ENCODE data around the gene REXO1. TPM values are rescaled to one million over a fixed set of nuclear protein-coding genes. Genes with fewer than 3 reads are reported as not detected.

Gene REXO1
- total and polyA plus RNA-seq, 2 experiments from 2014 or later = 19.2 to 39.7 TPM

DNA sequence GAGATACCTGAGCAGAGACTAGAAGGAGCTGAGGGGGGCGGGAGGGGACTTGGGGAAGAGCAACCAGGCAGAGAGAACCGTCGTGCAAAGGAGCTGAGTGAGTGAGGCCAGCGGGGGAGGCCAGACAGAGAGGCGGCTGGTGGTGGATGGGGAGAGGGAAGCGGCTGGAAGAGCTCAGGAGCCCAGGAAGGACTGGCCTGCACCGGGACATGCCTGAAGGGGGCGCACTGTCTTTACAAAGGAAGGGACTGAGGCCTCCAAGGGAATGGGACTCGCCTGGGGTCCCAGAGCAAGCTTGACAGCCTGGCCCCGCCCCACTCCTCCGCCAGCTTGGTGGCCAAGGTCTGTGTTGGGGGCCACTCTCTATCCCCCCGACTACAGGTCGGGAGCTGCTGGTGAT is 80.0 kb downstream of the REXO1 start:
- Histone ChIP-seq H3K4me3 (no peak overlapping the region), H3K9me3 (ENCODE audit: low read depth) (no peaks in the 10 kb centered on the region), H3K27ac (no peak overlapping the region), H3K4me1 (ENCODE audit: low read depth) (no peaks in the 10 kb centered on the region), H3K27me3 (peaks cover 100% of the 10 kb centered on the region), H3K36me3 (no peaks in the 10 kb centered on the region)
- TF ChIP-seq CTCF (IDR thresholded peaks at IDR 0.05; ENCODE audit: low read depth, low read length) = peak; percentile 44
- peak; percentile 22 to 53 for DNase-seq (ENCODE audit: low read depth in 1 of 2, low spot score in 1 of 2)

DNA sequence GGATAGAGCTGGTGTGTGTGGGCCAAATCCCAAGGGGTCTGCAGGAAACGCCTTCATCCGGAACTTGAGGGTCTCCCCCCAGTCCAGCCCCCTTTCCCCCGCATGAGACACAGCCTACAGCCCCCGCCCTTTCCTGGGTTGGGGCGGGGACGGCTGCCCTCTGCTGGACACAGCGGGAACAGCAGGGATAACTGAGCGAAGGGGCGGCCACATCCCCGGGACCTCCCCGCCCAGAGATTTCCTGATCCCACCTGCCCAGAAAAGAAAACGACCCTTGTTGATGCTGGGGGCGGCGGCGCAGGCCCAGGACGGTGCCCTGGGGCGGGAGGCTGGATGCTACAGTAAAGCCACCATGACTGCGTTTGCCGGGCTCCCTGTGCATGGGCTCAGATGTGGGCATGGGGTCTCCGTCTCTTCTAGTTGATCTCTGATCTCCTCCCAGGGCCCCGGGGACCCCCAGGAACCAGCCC is 80.8 kb downstream of the REXO1 start:
- TF ChIP-seq CTCF (IDR thresholded peaks at IDR 0.05; ENCODE audit: low read depth, low read length) = peak; percentile 87
- no peaks in the 10 kb centered on the region for H3K36me3 ChIP-seq
- no peak overlapping the region for H3K4me3 ChIP-seq
- no peak overlapping the region for H3K27ac ChIP-seq
- DNase-seq (ENCODE audit: low read depth in 1 of 2, low spot score in 1 of 2) = peak; percentile 31 to 44
- H3K4me1 ChIP-seq (ENCODE audit: low read depth) = no peaks in the 10 kb centered on the region
- no peaks in the 10 kb centered on the region for H3K9me3 ChIP-seq (ENCODE audit: low read depth)
- peaks cover 100% of the 10 kb centered on the region for H3K27me3 ChIP-seq

GRCh38 chr19:1766800-1767352 is 81.4 kb downstream of the REXO1 start:
- Histone ChIP-seq H3K27me3 (peaks cover 100% of the 10 kb centered on the region), H3K4me1 (ENCODE audit: low read depth) (no peaks in the 10 kb centered on the region), H3K27ac (no peak overlapping the region), H3K36me3 (no peaks in the 10 kb centered on the region), H3K4me3 (no peak overlapping the region), H3K9me3 (ENCODE audit: low read depth) (no peaks in the 10 kb centered on the region)
- no peak for TF ChIP-seq CTCF (IDR thresholded peaks at IDR 0.05; ENCODE audit: low read depth, low read length)
- no peak for DNase-seq (ENCODE audit: low read depth in 1 of 2, low spot score in 1 of 2)

GRCh38 chr19:1765904-1766799 is 82.1 kb downstream of the REXO1 start:
- Histone ChIP-seq H3K4me1 (ENCODE audit: low read depth) (no peaks in the 10 kb centered on the region), H3K9me3 (ENCODE audit: low read depth) (no peaks in the 10 kb centered on the region), H3K27me3 (peaks cover 100% of the 10 kb centered on the region), H3K4me3 (no peak overlapping the region), H3K36me3 (no peaks in the 10 kb centered on the region), H3K27ac (no peak overlapping the region)
- TF ChIP-seq CTCF (IDR thresholded peaks at IDR 0.05; ENCODE audit: low read depth, low read length) = no peak
- no peak for DNase-seq (ENCODE audit: low read depth in 1 of 2, low spot score in 1 of 2)

Other genes starting within 250 kb of the REXO1 start
- gene UQCR11, start 243.0 kb downstream of the REXO1 start, total RNA-seq = 73.6 and 161 TPM in 2 replicates
- 842 and 1,116 TPM in 2 replicates for gene UQCR11, start 243.0 kb downstream of the REXO1 start, polyA plus RNA-seq
- 250 and 281 TPM in 2 replicates for gene TCF3, start 195.9 kb downstream of the REXO1 start, total RNA-seq
- 110 and 136 TPM in 2 replicates for gene TCF3, start 195.9 kb downstream of the REXO1 start, polyA plus RNA-seq
- not detected in 2 replicates for gene ONECUT3, start 95.0 kb downstream of the REXO1 start, total RNA-seq
- not detected in 2 replicates for gene ONECUT3, start 95.0 kb downstream of the REXO1 start, polyA plus RNA-seq
- gene ATP8B3, start 36.2 kb downstream of the REXO1 start, total RNA-seq = 1.2 and 8.6 TPM in 2 replicates
- gene ATP8B3, start 36.2 kb downstream of the REXO1 start, polyA plus RNA-seq = 3.0 and 9.2 TPM in 2 replicates
- 5.3 and 9.3 TPM in 2 replicates for gene KLF16, start 15.1 kb upstream of the REXO1 start, total RNA-seq
- 9.1 and 20.8 TPM in 2 replicates for gene KLF16, start 15.1 kb upstream of the REXO1 start, polyA plus RNA-seq
- 198 and 203 TPM in 2 replicates for gene ABHD17A, start 37.0 kb upstream of the REXO1 start, total RNA-seq
- 145 and 159 TPM in 2 replicates for gene ABHD17A, start 37.0 kb upstream of the REXO1 start, polyA plus RNA-seq
- gene ADAT3, start 56.9 kb upstream of the REXO1 start, total RNA-seq = 11.2 and 16.3 TPM in 2 replicates
- 5.9 and 14.3 TPM in 2 replicates for gene ADAT3, start 56.9 kb upstream of the REXO1 start, polyA plus RNA-seq
- 58.0 and 62.5 TPM in 2 replicates for gene SCAMP4, start 56.9 kb upstream of the REXO1 start, total RNA-seq
- gene SCAMP4, start 56.9 kb upstream of the REXO1 start, polyA plus RNA-seq = 53.7 and 58.5 TPM in 2 replicates
- gene CSNK1G2, start 92.7 kb upstream of the REXO1 start, total RNA-seq = 92.6 and 100 TPM in 2 replicates
- 81.1 and 97.7 TPM in 2 replicates for gene CSNK1G2, start 92.7 kb upstream of the REXO1 start, polyA plus RNA-seq
- gene BTBD2, start 167.2 kb upstream of the REXO1 start, total RNA-seq = 133 and 155 TPM in 2 replicates
- gene BTBD2, start 167.2 kb upstream of the REXO1 start, polyA plus RNA-seq = 126 and 149 TPM in 2 replicates
- 72.5 and 76.6 TPM in 2 replicates for gene MKNK2, start 202.8 kb upstream of the REXO1 start, total RNA-seq
- 72.8 and 87.2 TPM in 2 replicates for gene MKNK2, start 202.8 kb upstream of the REXO1 start, polyA plus RNA-seq
- 15.1 and 17.4 TPM in 2 replicates for gene MOB3A, start 247.8 kb upstream of the REXO1 start, total RNA-seq
- gene MOB3A, start 247.8 kb upstream of the REXO1 start, polyA plus RNA-seq = 21.6 and 22.0 TPM in 2 replicates
- 10.5 and 11.6 TPM in 2 replicates for gene IZUMO4, start 248.4 kb upstream of the REXO1 start, total RNA-seq
- 2.6 and 4.9 TPM in 2 replicates for gene IZUMO4, start 248.4 kb upstream of the REXO1 start, polyA plus RNA-seq

Data from cardiac muscle cell (in vitro differentiated cells and primary cell).